ENCODE results near the gene ZXDC.

The ZXDC gene

GRCh38 chr3:126422571-126423091 lies 53.1 kb downstream of the ZXDC start:
- Histone ChIP-seq H3K9me3 (ENCODE audit: low read length) (peaks cover 3% of the 10 kb centered on the region), H3K4me3 (ENCODE audit: low read length) (no peak overlapping the region), H2AFZ (ENCODE audit: low read depth, low read length) (no peak overlapping the region)

GRCh38 chr3:126422121-126422520 lies 53.6 kb downstream of the ZXDC start:
- Histone ChIP-seq H3K4me3 (ENCODE audit: low read length) (no peak overlapping the region), H3K9me3 (ENCODE audit: low read length) (no peaks in the 10 kb centered on the region), H3K36me3 (ENCODE audit: insufficient read depth, low read length) (no peaks in the 10 kb centered on the region), H3K4me1 (ENCODE audit: insufficient read depth, low read length) (no peaks in the 10 kb centered on the region), H2AFZ (ENCODE audit: low read depth, low read length) (no peak overlapping the region), H3K27me3 (ENCODE audit: insufficient read depth, low read length) (no peaks in the 10 kb centered on the region)

More at GRCh38 chr3:126422571-126423091, 53.1 kb downstream of the ZXDC start:
- Histone ChIP-seq H3K36me3 (ENCODE audit: insufficient read depth, low read length) (no peaks in the 10 kb centered on the region), H3K27me3 (ENCODE audit: insufficient read depth, low read length) (no peaks in the 10 kb centered on the region), H3K4me1 (ENCODE audit: insufficient read depth, low read length) (no peaks in the 10 kb centered on the region)

GRCh38 chr3:126421573-126422119 lies 54.0 kb downstream of the ZXDC start:
- no peaks in the 10 kb centered on the region for H3K27me3 ChIP-seq (ENCODE audit: insufficient read depth, low read length)
- no peak overlapping the region for H3K4me3 ChIP-seq (ENCODE audit: low read length)
- no peaks in the 10 kb centered on the region for H3K9me3 ChIP-seq (ENCODE audit: low read length)
- H3K4me1 ChIP-seq (ENCODE audit: insufficient read depth, low read length), result no peaks in the 10 kb centered on the region
- no peak overlapping the region for H2AFZ ChIP-seq (ENCODE audit: low read depth, low read length)
- H3K36me3 ChIP-seq (ENCODE audit: insufficient read depth, low read length), result no peaks in the 10 kb centered on the region

GRCh38 chr3:126419886-126420786 lies 55.6 kb downstream of the ZXDC start:
- no peak overlapping the region for H2AFZ ChIP-seq (ENCODE audit: low read depth, low read length)
- no peaks in the 10 kb centered on the region for H3K36me3 ChIP-seq (ENCODE audit: insufficient read depth, low read length)
- no peak overlapping the region for H3K4me3 ChIP-seq (ENCODE audit: low read length)
- no peaks in the 10 kb centered on the region for H3K4me1 ChIP-seq (ENCODE audit: insufficient read depth, low read length)
- no peaks in the 10 kb centered on the region for H3K9me3 ChIP-seq (ENCODE audit: low read length)
- no peaks in the 10 kb centered on the region for H3K27me3 ChIP-seq (ENCODE audit: insufficient read depth, low read length)

- no peak overlapping the region for H2AFZ ChIP-seq (ENCODE audit: low read depth, low read length)
- no peaks in the 10 kb centered on the region for H3K27me3 ChIP-seq (ENCODE audit: insufficient read depth, low read length)
- H3K9me3 ChIP-seq (ENCODE audit: low read length), result no peaks in the 10 kb centered on the region
- no peaks in the 10 kb centered on the region for H3K36me3 ChIP-seq (ENCODE audit: insufficient read depth, low read length)
- H3K4me3 ChIP-seq (ENCODE audit: low read length), result no peak overlapping the region
- no peaks in the 10 kb centered on the region for H3K4me1 ChIP-seq (ENCODE audit: insufficient read depth, low read length)
These were observed 56.5 kb downstream of the ZXDC start for GRCh38 chr3:126419151-126419703.

GRCh38 chr3:126418661-126419131 lies 57.0 kb downstream of the ZXDC start:
- no peak overlapping the region for H2AFZ ChIP-seq (ENCODE audit: low read depth, low read length)
- H3K27me3 ChIP-seq (ENCODE audit: insufficient read depth, low read length), result no peaks in the 10 kb centered on the region
- no peaks in the 10 kb centered on the region for H3K36me3 ChIP-seq (ENCODE audit: insufficient read depth, low read length)
- no peaks in the 10 kb centered on the region for H3K9me3 ChIP-seq (ENCODE audit: low read length)
- H3K4me3 ChIP-seq (ENCODE audit: low read length), result no peak overlapping the region
- no peaks in the 10 kb centered on the region for H3K4me1 ChIP-seq (ENCODE audit: insufficient read depth, low read length)

GRCh38 chr3:126417981-126418530 lies 57.6 kb downstream of the ZXDC start:
- Histone ChIP-seq H3K9me3 (ENCODE audit: low read length) (no peaks in the 10 kb centered on the region), H3K27me3 (ENCODE audit: insufficient read depth, low read length) (no peaks in the 10 kb centered on the region), H3K4me1 (ENCODE audit: insufficient read depth, low read length) (no peaks in the 10 kb centered on the region), H2AFZ (ENCODE audit: low read depth, low read length) (no peak overlapping the region), H3K36me3 (ENCODE audit: insufficient read depth, low read length) (no peaks in the 10 kb centered on the region), H3K4me3 (ENCODE audit: low read length) (no peak overlapping the region)

- Histone ChIP-seq H3K27me3 (ENCODE audit: insufficient read depth, low read length) (no peaks in the 10 kb centered on the region), H3K4me1 (ENCODE audit: insufficient read depth, low read length) (no peaks in the 10 kb centered on the region)
These were observed 58.2 kb downstream of the ZXDC start for GRCh38 chr3:126417515-126417914.

GRCh38 chr3:126416943-126417342 lies 58.7 kb downstream of the ZXDC start:
- no peak overlapping the region for H3K4me3 ChIP-seq (ENCODE audit: low read length)
- no peaks in the 10 kb centered on the region for H3K36me3 ChIP-seq (ENCODE audit: insufficient read depth, low read length)
- no peaks in the 10 kb centered on the region for H3K27me3 ChIP-seq (ENCODE audit: insufficient read depth, low read length)
- no peaks in the 10 kb centered on the region for H3K4me1 ChIP-seq (ENCODE audit: insufficient read depth, low read length)
- H2AFZ ChIP-seq (ENCODE audit: low read depth, low read length), result no peak overlapping the region
- H3K9me3 ChIP-seq (ENCODE audit: low read length), result no peaks in the 10 kb centered on the region

More at GRCh38 chr3:126417515-126417914, 58.2 kb downstream of the ZXDC start:
- H3K36me3 ChIP-seq (ENCODE audit: insufficient read depth, low read length), result no peaks in the 10 kb centered on the region
- no peak overlapping the region for H2AFZ ChIP-seq (ENCODE audit: low read depth, low read length)
- no peaks in the 10 kb centered on the region for H3K9me3 ChIP-seq (ENCODE audit: low read length)
- H3K4me3 ChIP-seq (ENCODE audit: low read length), result no peak overlapping the region

- Histone ChIP-seq H2AFZ (ENCODE audit: low read depth, low read length) (no peak overlapping the region), H3K27me3 (ENCODE audit: insufficient read depth, low read length) (no peaks in the 10 kb centered on the region), H3K4me1 (ENCODE audit: insufficient read depth, low read length) (no peaks in the 10 kb centered on the region), H3K36me3 (ENCODE audit: insufficient read depth, low read length) (no peaks in the 10 kb centered on the region), H3K4me3 (ENCODE audit: low read length) (no peak overlapping the region), H3K9me3 (ENCODE audit: low read length) (no peaks in the 10 kb centered on the region)
These were observed 59.8 kb downstream of the ZXDC start for GRCh38 chr3:126415661-126416591.

GRCh38 chr3:126414961-126415660 lies 60.6 kb downstream of the ZXDC start:
- no peaks in the 10 kb centered on the region for H3K9me3 ChIP-seq (ENCODE audit: low read length)
- H2AFZ ChIP-seq (ENCODE audit: low read depth, low read length), result no peak overlapping the region
- H3K36me3 ChIP-seq (ENCODE audit: insufficient read depth, low read length), result no peaks in the 10 kb centered on the region
- no peaks in the 10 kb centered on the region for H3K4me1 ChIP-seq (ENCODE audit: insufficient read depth, low read length)
- H3K4me3 ChIP-seq (ENCODE audit: low read length), result no peak overlapping the region
- H3K27me3 ChIP-seq (ENCODE audit: insufficient read depth, low read length), result no peaks in the 10 kb centered on the region

GRCh38 chr3:126414406-126414805 lies 61.3 kb downstream of the ZXDC start:
- Histone ChIP-seq H3K36me3 (ENCODE audit: insufficient read depth, low read length) (no peaks in the 10 kb centered on the region), H3K9me3 (ENCODE audit: low read length) (no peaks in the 10 kb centered on the region), H3K27me3 (ENCODE audit: insufficient read depth, low read length) (no peaks in the 10 kb centered on the region), H2AFZ (ENCODE audit: low read depth, low read length) (no peak overlapping the region), H3K4me3 (ENCODE audit: low read length) (no peak overlapping the region), H3K4me1 (ENCODE audit: insufficient read depth, low read length) (no peaks in the 10 kb centered on the region)
